Upper lobe of right lung (tissue), 1 donor: ENCODE measurements around the gene FARSB. TPM values are rescaled to one million over a fixed set of nuclear protein-coding genes. Genes with fewer than 3 reads are reported as not detected.
"Not testable (repeated sequence)": the region's sequence is repeated elsewhere in the genome, so short reads cannot be mapped to it uniquely, and the experiment has no call there.

Source experiments
- ATAC-seq: fragments of 200-7000 bp; cut with Tn5 transposase; one replicate; pipeline ENCODE4 v1.9.1; 2020; ENCODE audit warnings: mild to moderate bottlenecking, moderate library complexity
- DNase-seq: peaks from one replicate; pipeline ENCODE4 v3.0.0-alpha.2; 2020
- H3K27ac ChIP-seq: fragments of 200-600 bp; one replicate; pipeline ENCODE4 v1.8.0; 2022
- H3K27me3 ChIP-seq: fragments of 200-600 bp; one replicate; pipeline ENCODE4 v1.8.0; 2022; ENCODE audit warnings: mild to moderate bottlenecking
- H3K36me3 ChIP-seq: fragments of 200-600 bp; one replicate; pipeline ENCODE4 v1.8.0; 2022
- H3K4me1 ChIP-seq: fragments of 200-600 bp; one replicate; pipeline ENCODE4 v1.8.0; 2022
- H3K4me3 ChIP-seq: fragments of 200-600 bp; one replicate; pipeline ENCODE4 v1.8.0; 2022; ENCODE audit warnings: mild to moderate bottlenecking
- H3K9me3 ChIP-seq: fragments of 200-600 bp; one replicate; pipeline ENCODE4 v1.8.0; 2022
- CTCF ChIP-seq: fragments of 200-600 bp; IDR thresholded peaks from one replicate; pipeline ENCODE4 v1.8.0; 2022; ENCODE audit warnings: antibody characterized with exemption
- intact Hi-C: fragments of 100-400 bp; cut with DNase I; formaldehyde crosslinking; loops from one replicate; pipeline ENCODE4 v1.11.0; 2022
- total RNA-seq: library from RNA; stranded (reverse); fragmentation: NEBNext Ultra II Directional; extraction: Animal tissue kit (Norgen Biotek cat#: 25700); gene quantifications from one replicate; pipeline ENCODE4 v1.2.1, GENCODE V29; 2021
- donor health status: DM: no; HTN: yes; CAD: no; lungs with severe emphysema.

The FARSB gene
- total RNA-seq, 1 donor from 2014 or later, result 12.0 TPM

GRCh38 chr2:222592176-222592575 is 63.7 kb downstream of the FARSB start:
- intact Hi-C loops, result no loop called here
- Histone ChIP-seq H3K27ac (no peak overlapping the region), H3K4me3 (no peak overlapping the region), H3K27me3 (no peaks in the 10 kb centered on the region), H3K4me1 (no peaks in the 10 kb centered on the region), H3K36me3 (peaks cover 17% of the 10 kb centered on the region), H3K9me3 (no peaks in the 10 kb centered on the region)
- ATAC-seq (no peak), DNase-seq (no peak)
- no peak for TF ChIP-seq CTCF

GRCh38 chr2:222591661-222592060 is 64.2 kb downstream of the FARSB start:
- intact Hi-C loops, result no loop called here
- no peaks in the 10 kb centered on the region for H3K9me3 ChIP-seq

DNA sequence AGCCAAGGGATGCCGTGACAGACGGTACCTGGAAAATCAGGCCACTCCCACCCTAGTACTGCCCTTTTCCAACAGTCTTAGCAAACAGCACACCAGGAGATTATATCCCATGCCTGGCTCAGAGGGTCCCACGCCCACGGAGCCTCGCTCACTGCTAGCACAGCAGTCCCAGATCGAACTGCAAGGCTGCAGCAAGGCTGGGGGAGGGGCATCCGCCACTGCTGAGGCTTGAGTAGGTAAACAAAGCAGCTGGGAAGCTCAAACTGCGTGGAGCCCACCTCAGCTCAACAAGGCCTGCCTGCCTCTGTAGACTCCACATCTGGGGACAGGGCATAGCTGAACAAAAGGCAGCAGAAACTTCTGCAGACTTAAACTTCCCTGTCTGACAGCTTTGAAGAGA is 71.3 kb downstream of the FARSB start:
- H3K27ac ChIP-seq, ATAC-seq, DNase-seq, intact Hi-C loops, H3K27me3 ChIP-seq, H3K4me1 ChIP-seq, H3K4me3 ChIP-seq, H3K36me3 ChIP-seq, H3K9me3 ChIP-seq: not testable (repeated sequence)

More at GRCh38 chr2:222591661-222592060, 64.2 kb downstream of the FARSB start:
- Histone ChIP-seq H3K4me3 (no peak overlapping the region), H3K36me3 (peaks cover 17% of the 10 kb centered on the region), H3K27ac (no peak overlapping the region), H3K27me3 (no peaks in the 10 kb centered on the region), H3K4me1 (no peaks in the 10 kb centered on the region)
- no peak for DNase-seq
- no peak for ATAC-seq
- TF ChIP-seq CTCF, result no peak

DNA sequence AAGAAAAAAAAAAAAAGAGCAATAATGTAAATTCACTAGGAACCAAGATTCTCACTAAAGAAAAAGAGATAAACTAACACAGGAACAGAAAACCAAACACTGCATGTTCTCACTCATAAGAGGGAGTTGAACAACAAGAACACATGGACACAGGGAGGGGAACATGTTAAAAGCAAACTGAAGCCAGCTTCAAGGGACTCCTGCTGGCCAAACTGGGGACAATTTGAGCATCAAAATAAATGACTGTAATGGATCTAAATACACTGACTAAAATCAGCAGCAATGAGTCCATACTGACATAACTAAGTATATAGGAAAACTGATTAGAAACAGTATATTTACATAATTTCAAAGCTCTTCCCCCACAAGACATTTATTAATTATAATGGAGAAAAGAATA is 73.0 kb downstream of the FARSB start:
- ATAC-seq, result no peak
- DNase-seq, result no peak
- Histone ChIP-seq H3K27ac (no peak overlapping the region), H3K36me3 (peaks cover 4% of the 10 kb centered on the region), H3K4me1 (no peaks in the 10 kb centered on the region), H3K9me3 (no peaks in the 10 kb centered on the region), H3K4me3 (no peak overlapping the region), H3K27me3 (no peaks in the 10 kb centered on the region)
- TF ChIP-seq CTCF, result no peak
- intact Hi-C loops, result no loop called here

DNA sequence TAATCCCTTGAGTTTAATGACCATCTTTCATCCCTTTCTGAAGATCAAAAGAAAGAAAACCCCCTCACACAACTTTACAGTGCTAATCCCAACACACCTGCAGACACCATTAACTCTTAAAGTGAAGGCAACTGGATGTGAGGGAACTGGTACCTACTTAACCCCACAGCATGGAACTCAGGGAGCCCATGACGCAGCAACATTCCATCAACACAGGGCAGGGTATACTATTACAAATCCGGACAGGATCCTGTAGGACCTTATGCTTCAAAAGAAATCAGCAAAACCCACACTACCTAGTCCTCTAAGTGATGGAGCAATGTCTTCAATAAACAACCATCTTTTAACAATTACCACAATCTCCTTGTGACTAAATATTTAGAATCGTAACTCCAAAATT is 78.6 kb downstream of the FARSB start:
- ATAC-seq, result no peak
- no peak for TF ChIP-seq CTCF
- H3K9me3 ChIP-seq, result no peaks in the 10 kb centered on the region
- H3K4me3 ChIP-seq, result no peak overlapping the region
- DNase-seq, result no peak
- no peaks in the 10 kb centered on the region for H3K27me3 ChIP-seq
- peaks cover 9% of the 10 kb centered on the region for H3K4me1 ChIP-seq
- intact Hi-C loops, result no loop called here
- no peak overlapping the region for H3K27ac ChIP-seq
- H3K36me3 ChIP-seq, result no peaks in the 10 kb centered on the region

GRCh38 chr2:222576171-222577081 is 79.5 kb downstream of the FARSB start:
- Histone ChIP-seq H3K27me3 (no peaks in the 10 kb centered on the region), H3K36me3 (peaks cover 9% of the 10 kb centered on the region), H3K4me3 (no peak overlapping the region), H3K27ac (no peak overlapping the region), H3K4me1 (peaks cover 10% of the 10 kb centered on the region), H3K9me3 (no peaks in the 10 kb centered on the region)
- ATAC-seq (no peak), DNase-seq (no peak)
- no peak for TF ChIP-seq CTCF
- intact Hi-C loops, result no loop called here
